ENCODE results near the gene P2RY10. TPM values are rescaled to one million over a fixed set of nuclear protein-coding genes. Genes with fewer than 3 reads are reported as not detected.

Gene P2RY10
- total and polyA plus RNA-seq, 2 experiments from 2014 or later = not detected

DNA sequence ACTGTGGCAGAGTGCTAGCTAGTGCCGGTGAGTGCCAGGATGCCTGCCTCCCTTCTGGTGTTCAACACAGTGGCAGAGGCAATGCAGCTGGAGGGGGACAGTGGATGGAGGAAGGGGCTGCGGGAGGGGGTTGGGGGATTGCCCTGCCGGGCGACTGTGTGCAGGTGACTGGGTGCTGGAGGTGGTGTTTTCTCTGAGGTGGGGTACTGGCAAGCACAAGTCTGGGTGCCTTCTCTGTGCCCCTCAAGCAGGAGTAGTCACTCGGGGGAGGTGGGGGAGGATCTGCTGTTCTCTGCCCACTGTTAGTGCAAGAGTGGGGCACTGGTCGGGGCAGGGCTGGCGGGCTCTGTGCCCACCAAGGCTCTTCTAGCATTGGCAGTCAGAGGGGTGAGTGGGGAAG is 10.3 kb upstream of the P2RY10 start:
- Mint-ChIP-seq H3K36me3 (ENCODE audit: low read depth) (no peaks in the 10 kb centered on the region), H3K4me3 (no peak overlapping the region), H3K27ac (no peak overlapping the region), H3K4me1 (no peaks in the 10 kb centered on the region), H3K27me3 (ENCODE audit: insufficient read depth, low read depth, poor library complexity) (no peaks in the 10 kb centered on the region), H3K9me3 (peaks cover 10% of the 10 kb centered on the region)
- H3K4me2 ChIP-seq = no peak overlapping the region
- H3K36me3 ChIP-seq (ENCODE audit: insufficient read depth) = no peaks in the 10 kb centered on the region
- TF ChIP-seq, protein P1, sequence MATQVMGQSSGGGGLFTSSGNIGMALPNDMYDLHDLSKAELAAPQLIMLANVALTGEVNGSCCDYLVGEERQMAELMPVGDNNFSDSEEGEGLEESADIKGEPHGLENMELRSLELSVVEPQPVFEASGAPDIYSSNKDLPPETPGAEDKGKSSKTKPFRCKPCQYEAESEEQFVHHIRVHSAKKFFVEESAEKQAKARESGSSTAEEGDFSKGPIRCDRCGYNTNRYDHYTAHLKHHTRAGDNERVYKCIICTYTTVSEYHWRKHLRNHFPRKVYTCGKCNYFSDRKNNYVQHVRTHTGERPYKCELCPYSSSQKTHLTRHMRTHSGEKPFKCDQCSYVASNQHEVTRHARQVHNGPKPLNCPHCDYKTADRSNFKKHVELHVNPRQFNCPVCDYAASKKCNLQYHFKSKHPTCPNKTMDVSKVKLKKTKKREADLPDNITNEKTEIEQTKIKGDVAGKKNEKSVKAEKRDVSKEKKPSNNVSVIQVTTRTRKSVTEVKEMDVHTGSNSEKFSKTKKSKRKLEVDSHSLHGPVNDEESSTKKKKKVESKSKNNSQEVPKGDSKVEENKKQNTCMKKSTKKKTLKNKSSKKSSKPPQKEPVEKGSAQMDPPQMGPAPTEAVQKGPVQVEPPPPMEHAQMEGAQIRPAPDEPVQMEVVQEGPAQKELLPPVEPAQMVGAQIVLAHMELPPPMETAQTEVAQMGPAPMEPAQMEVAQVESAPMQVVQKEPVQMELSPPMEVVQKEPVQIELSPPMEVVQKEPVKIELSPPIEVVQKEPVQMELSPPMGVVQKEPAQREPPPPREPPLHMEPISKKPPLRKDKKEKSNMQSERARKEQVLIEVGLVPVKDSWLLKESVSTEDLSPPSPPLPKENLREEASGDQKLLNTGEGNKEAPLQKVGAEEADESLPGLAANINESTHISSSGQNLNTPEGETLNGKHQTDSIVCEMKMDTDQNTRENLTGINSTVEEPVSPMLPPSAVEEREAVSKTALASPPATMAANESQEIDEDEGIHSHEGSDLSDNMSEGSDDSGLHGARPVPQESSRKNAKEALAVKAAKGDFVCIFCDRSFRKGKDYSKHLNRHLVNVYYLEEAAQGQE (IDR thresholded peaks at IDR 0.05; ENCODE audit: unreplicated experiment) = no peak
- TF ChIP-seq, protein P2, sequence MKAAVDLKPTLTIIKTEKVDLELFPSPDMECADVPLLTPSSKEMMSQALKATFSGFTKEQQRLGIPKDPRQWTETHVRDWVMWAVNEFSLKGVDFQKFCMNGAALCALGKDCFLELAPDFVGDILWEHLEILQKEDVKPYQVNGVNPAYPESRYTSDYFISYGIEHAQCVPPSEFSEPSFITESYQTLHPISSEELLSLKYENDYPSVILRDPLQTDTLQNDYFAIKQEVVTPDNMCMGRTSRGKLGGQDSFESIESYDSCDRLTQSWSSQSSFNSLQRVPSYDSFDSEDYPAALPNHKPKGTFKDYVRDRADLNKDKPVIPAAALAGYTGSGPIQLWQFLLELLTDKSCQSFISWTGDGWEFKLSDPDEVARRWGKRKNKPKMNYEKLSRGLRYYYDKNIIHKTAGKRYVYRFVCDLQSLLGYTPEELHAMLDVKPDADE (IDR thresholded peaks at IDR 0.05) = no peak
- no peak for TF ChIP-seq POLR2AphosphoS5 (IDR thresholded peaks at IDR 0.05; ENCODE audit: low read depth)
- no peak for TF ChIP-seq EZH2 (IDR thresholded peaks at IDR 0.05; ENCODE audit: low read depth, unreplicated experiment)
- TF ChIP-seq NANOG (IDR thresholded peaks at IDR 0.05; ENCODE audit: borderline replicate concordance) = no peak
- no peaks in the 10 kb centered on the region for H3K9me2 ChIP-seq (ENCODE audit: insufficient read depth)
- no peaks in the 10 kb centered on the region for H3F3A ChIP-seq (replicated peaks; ENCODE audit: low read depth)
- no peaks in the 10 kb centered on the region for H3K4me1 ChIP-seq (ENCODE audit: insufficient read depth)
- H3K4me3 ChIP-seq = no peak overlapping the region
- no peaks in the 10 kb centered on the region for H3K27me3 ChIP-seq (ENCODE audit: insufficient read depth)
- no peak for DNase-seq (ENCODE audit: low spot score)
- H3K79me2 ChIP-seq (replicated peaks; ENCODE audit: insufficient read depth) = no peaks in the 10 kb centered on the region
- no peak overlapping the region for H3K27ac ChIP-seq (ENCODE audit: low read depth)
- no peak overlapping the region for H2AFZ ChIP-seq
- ATAC-seq = no peak
- H4K20me1 ChIP-seq (replicated peaks; ENCODE audit: insufficient read depth) = no peaks in the 10 kb centered on the region

DNA sequence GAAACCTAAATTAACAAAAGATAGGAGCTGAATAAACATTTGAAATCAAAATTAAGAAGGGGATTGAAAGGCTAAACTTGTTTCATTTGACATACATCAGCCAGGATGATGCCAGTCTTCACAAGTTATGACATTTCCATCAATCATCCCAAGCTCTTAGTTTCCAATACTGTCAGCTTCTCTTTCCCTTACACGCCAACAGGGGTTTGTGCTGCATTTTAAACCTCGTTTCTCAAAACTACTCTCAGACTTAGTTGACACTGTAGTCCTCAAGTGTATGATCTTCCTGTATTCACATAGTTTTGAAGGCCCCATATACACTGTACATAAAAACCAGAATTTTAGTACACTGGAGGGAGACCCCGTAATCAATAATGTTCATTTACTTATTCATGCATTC is 840 bp upstream of the P2RY10 start:
- H3K27ac ChIP-seq (ENCODE audit: low read depth) = no peak overlapping the region
- Mint-ChIP-seq H3K4me3 (no peak overlapping the region), H3K36me3 (ENCODE audit: low read depth) (no peaks in the 10 kb centered on the region), H3K4me1 (no peaks in the 10 kb centered on the region), H3K27ac (no peak overlapping the region), H3K9me3 (peaks cover under 1% of the 10 kb centered on the region; the same call in 1 of the 3 replicates), H3K27me3 (ENCODE audit: insufficient read depth, low read depth, poor library complexity) (no peaks in the 10 kb centered on the region)
- TF ChIP-seq STAT1 (IDR thresholded peaks at IDR 0.05; ENCODE audit: unreplicated experiment) (no peak), EZH2phosphoT487 (IDR thresholded peaks at IDR 0.05; ENCODE audit: unreplicated experiment) (no peak), EZH2 (IDR thresholded peaks at IDR 0.05; ENCODE audit: low read depth, unreplicated experiment) (no peak), JUNB (IDR thresholded peaks at IDR 0.05; ENCODE audit: unreplicated experiment) (no peak)
- TF ChIP-seq, protein P1 (IDR thresholded peaks at IDR 0.05; ENCODE audit: unreplicated experiment) = no peak
- TF ChIP-seq, protein P3, sequence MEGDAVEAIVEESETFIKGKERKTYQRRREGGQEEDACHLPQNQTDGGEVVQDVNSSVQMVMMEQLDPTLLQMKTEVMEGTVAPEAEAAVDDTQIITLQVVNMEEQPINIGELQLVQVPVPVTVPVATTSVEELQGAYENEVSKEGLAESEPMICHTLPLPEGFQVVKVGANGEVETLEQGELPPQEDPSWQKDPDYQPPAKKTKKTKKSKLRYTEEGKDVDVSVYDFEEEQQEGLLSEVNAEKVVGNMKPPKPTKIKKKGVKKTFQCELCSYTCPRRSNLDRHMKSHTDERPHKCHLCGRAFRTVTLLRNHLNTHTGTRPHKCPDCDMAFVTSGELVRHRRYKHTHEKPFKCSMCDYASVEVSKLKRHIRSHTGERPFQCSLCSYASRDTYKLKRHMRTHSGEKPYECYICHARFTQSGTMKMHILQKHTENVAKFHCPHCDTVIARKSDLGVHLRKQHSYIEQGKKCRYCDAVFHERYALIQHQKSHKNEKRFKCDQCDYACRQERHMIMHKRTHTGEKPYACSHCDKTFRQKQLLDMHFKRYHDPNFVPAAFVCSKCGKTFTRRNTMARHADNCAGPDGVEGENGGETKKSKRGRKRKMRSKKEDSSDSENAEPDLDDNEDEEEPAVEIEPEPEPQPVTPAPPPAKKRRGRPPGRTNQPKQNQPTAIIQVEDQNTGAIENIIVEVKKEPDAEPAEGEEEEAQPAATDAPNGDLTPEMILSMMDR (conservative IDR thresholded peaks at IDR 0.05; ENCODE audit: low read depth in 2 of 2) = no peak
- TF ChIP-seq, protein P2 (IDR thresholded peaks at IDR 0.05) = no peak
- no peak overlapping the region for H3K4me2 ChIP-seq
- no peaks in the 10 kb centered on the region for H3K4me1 ChIP-seq (ENCODE audit: insufficient read depth)
- H4K20me1 ChIP-seq (replicated peaks; ENCODE audit: insufficient read depth) = no peaks in the 10 kb centered on the region
- ATAC-seq (no peak), DNase-seq (ENCODE audit: low spot score) (no peak)
- H3K79me2 ChIP-seq (replicated peaks; ENCODE audit: insufficient read depth) = no peaks in the 10 kb centered on the region
- no peaks in the 10 kb centered on the region for H3K36me3 ChIP-seq (ENCODE audit: insufficient read depth)
- no peaks in the 10 kb centered on the region for H3F3A ChIP-seq (replicated peaks; ENCODE audit: low read depth)
- H3K9me2 ChIP-seq (ENCODE audit: insufficient read depth) = no peaks in the 10 kb centered on the region
- no peak overlapping the region for H2AFZ ChIP-seq
- no peaks in the 10 kb centered on the region for H3K27me3 ChIP-seq (ENCODE audit: insufficient read depth)
- no peak overlapping the region for H3K4me3 ChIP-seq

Data from GM23338 (cell line).